Neural crest cell (in vitro differentiated cells): ENCODE measurements around the gene C5orf22. TPM values are rescaled to one million over a fixed set of nuclear protein-coding genes. Genes with fewer than 3 reads are reported as not detected.

ENCODE experiments used
- DNase-seq: peaks from one replicate; pipeline ENCODE4 v3.0.0; 2021; ENCODE audit warnings: low read depth, mixed read lengths, low spot score
- H3K27ac Mint-ChIP-seq: one replicate; pipeline ENCODE4 v1.8.0; 2021; ENCODE audit warnings: mild to moderate bottlenecking, mixed read lengths; ENCODE audit not compliant: unreplicated experiment
- H3K27me3 Mint-ChIP-seq: 2 replicates; pipeline ENCODE4 v1.8.0; 2021; ENCODE audit warnings: low read depth, mild to moderate bottlenecking, mixed read lengths
- H3K36me3 Mint-ChIP-seq: 2 replicates; pipeline ENCODE4 v1.8.0; 2021; ENCODE audit warnings: low read depth, mild to moderate bottlenecking, mixed read lengths
- H3K4me1 Mint-ChIP-seq: 2 replicates; pipeline ENCODE4 v1.8.0; 2021; ENCODE audit warnings: mixed read lengths
- H3K4me3 Mint-ChIP-seq: one replicate; pipeline ENCODE4 v1.8.0; 2021; ENCODE audit warnings: mild to moderate bottlenecking, mixed read lengths
- H3K9me3 Mint-ChIP-seq: 2 replicates; pipeline ENCODE4 v1.8.0; 2021; ENCODE audit warnings: mixed read lengths
- total RNA-seq: library from RNA; stranded (reverse); gene quantifications from 2 replicates; pipeline ENCODE4 v1.2.1, GENCODE V29; 2021
- TF ChIP-seq, protein P1 (sequence below): fragments of 200-600 bp; sonication (generic); conservative IDR thresholded peaks from 2 replicates; pipeline ENCODE4 v1.5.0; 2021; ENCODE audit warnings: antibody characterized with exemption, mild to moderate bottlenecking

The C5orf22 gene
- total RNA-seq, 1 donor from 2014 or later: 33.5 TPM

DNA sequence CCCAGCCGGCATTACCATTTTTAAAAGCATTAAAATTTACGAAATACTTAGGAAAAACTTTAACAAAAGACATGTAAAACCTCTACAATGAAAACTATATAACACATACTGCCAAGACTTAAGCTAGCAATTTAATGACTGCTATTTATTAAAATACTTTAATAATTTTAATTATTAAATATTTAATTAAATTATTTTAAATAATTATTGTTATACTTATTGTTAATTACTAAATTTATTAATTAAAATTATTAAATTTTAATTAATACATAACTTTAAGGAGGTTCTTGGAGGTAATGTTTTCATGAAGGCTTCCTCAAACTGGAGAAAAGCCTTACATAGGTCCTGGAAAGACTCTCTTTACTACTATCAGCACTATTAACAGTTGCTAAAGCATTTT is 47.5 kb downstream of the C5orf22 start:
- Mint-ChIP-seq H3K27me3 (peaks cover 31% of the 10 kb centered on the region), H3K4me1 (no peaks in the 10 kb centered on the region), H3K27ac (no peak overlapping the region), H3K4me3 (no peak overlapping the region), H3K36me3 (no peaks in the 10 kb centered on the region), H3K9me3 (no peaks in the 10 kb centered on the region)
- DNase-seq: no peak
- TF ChIP-seq, protein P1, sequence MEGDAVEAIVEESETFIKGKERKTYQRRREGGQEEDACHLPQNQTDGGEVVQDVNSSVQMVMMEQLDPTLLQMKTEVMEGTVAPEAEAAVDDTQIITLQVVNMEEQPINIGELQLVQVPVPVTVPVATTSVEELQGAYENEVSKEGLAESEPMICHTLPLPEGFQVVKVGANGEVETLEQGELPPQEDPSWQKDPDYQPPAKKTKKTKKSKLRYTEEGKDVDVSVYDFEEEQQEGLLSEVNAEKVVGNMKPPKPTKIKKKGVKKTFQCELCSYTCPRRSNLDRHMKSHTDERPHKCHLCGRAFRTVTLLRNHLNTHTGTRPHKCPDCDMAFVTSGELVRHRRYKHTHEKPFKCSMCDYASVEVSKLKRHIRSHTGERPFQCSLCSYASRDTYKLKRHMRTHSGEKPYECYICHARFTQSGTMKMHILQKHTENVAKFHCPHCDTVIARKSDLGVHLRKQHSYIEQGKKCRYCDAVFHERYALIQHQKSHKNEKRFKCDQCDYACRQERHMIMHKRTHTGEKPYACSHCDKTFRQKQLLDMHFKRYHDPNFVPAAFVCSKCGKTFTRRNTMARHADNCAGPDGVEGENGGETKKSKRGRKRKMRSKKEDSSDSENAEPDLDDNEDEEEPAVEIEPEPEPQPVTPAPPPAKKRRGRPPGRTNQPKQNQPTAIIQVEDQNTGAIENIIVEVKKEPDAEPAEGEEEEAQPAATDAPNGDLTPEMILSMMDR: no peak

DNA sequence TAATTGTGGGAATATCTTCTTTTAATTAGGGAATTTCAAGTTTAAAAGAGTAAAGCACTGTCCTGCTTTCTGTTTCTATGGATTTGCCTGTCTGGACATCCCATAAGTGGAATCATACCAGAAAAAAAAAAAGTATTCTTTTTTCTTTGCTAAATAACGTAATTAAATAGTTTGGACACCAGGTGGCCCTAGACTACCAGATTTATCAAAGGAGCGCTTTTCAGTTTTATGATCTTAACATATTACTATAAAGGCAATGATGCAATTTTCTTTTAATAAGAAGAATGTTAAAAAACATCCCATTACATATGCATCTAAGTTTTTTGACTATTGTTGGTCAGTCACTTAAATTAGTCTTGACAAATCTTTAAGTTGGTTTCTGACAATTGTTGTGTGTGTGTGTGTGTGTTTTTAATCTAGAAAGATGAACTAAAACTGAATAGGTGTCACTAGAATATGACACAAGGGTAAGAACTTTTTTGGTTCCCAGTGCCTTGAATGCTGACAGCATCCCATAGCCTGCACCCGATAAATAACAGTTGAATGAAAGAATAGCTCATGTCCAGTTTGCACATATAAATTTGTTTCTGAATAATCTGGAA is 49.5 kb downstream of the C5orf22 start:
- no peaks in the 10 kb centered on the region for H3K4me1 Mint-ChIP-seq
- H3K36me3 Mint-ChIP-seq: no peaks in the 10 kb centered on the region
- no peaks in the 10 kb centered on the region for H3K9me3 Mint-ChIP-seq
- TF ChIP-seq, protein P1: peak; percentile 80
- no peak for DNase-seq
- no peak overlapping the region for H3K4me3 Mint-ChIP-seq
- no peak overlapping the region for H3K27ac Mint-ChIP-seq
- H3K27me3 Mint-ChIP-seq: peaks cover 22% of the 10 kb centered on the region

DNA sequence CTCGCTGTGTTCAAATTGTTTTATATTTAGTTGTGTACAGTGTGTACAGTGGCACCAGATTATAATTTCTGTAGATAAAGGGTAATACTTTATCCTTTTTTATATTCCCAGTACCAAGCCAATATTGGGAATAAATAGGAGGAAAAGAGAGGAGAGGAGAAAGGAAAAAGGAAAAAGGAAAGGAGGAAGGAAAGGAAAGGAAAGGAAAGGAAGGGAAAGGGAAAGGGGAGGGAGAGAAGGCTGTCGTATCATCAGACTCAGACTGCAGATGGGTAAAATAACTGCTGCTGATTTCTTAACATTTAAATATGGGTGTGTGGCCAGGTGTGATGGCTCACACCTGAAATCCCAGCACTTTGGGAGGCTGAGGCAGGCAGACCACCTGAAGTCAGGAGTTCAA is 51.0 kb downstream of the C5orf22 start:
- H3K36me3 Mint-ChIP-seq: no peaks in the 10 kb centered on the region
- TF ChIP-seq, protein P1: no peak
- no peak overlapping the region for H3K4me3 Mint-ChIP-seq
- no peaks in the 10 kb centered on the region for H3K9me3 Mint-ChIP-seq
- peaks cover 19% of the 10 kb centered on the region for H3K27me3 Mint-ChIP-seq
- no peak overlapping the region for H3K27ac Mint-ChIP-seq
- DNase-seq: no peak
- no peaks in the 10 kb centered on the region for H3K4me1 Mint-ChIP-seq

DNA sequence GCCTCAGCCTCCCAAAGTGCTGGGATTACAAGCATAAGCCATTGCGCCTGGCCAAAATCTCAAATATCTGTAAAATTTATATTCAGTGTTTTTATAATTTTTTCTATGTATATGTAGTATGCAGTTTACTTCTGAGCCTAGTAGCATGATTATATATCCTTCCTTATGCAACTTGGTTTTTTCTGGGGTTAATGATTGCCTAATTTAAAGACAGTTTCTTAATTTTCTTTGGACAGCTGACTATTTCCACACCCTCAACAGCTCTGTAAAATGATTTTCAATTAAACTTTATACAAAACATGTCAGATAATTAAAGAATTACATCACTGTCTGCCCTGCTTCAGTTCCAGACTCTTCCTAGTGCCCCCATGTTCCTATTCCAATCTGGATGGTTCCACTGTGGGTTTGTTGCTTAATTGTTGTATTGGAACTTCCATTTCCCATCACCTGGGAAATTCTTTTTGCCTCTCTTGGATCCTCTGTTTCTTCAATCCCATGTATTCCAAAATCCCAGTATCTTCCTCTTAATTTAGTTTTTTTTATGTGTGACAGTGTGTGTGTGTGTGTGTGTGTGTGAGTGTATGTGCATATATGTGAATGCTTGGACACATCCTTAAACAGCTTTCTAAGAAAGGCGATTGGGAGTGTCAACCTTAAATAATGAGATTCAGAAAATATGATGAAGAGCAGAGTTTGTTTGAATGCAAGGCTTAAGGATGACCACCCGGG is 53.2 kb downstream of the C5orf22 start:
- H3K27ac Mint-ChIP-seq: no peak overlapping the region
- H3K9me3 Mint-ChIP-seq: no peaks in the 10 kb centered on the region
- TF ChIP-seq, protein P1: no peak
- H3K4me3 Mint-ChIP-seq: no peak overlapping the region
- peaks cover 13% of the 10 kb centered on the region for H3K27me3 Mint-ChIP-seq
- no peaks in the 10 kb centered on the region for H3K36me3 Mint-ChIP-seq
- no peaks in the 10 kb centered on the region for H3K4me1 Mint-ChIP-seq
- DNase-seq: no peak

DNA sequence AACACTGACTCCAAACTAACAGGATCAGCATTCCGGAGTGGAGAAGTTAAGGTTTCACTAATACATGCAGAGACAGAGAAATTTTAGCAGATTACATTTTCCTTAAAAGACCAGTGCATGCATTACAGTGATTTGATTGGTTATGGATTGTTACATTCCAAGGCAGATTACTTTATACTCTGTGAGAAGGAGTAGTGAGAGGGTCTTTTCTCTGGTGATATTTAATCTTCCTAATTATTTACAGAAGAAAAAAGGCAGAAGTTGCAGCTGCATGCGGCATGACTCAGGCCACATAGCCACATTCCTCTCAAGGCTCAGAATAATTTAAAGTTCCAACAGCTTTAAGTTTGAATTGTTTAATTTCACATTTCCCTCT is 53.8 kb downstream of the C5orf22 start:
- no peak for DNase-seq
- Mint-ChIP-seq H3K27me3 (peaks cover 13% of the 10 kb centered on the region), H3K36me3 (no peaks in the 10 kb centered on the region), H3K9me3 (no peaks in the 10 kb centered on the region), H3K27ac (no peak overlapping the region), H3K4me1 (no peaks in the 10 kb centered on the region), H3K4me3 (no peak overlapping the region)
- TF ChIP-seq, protein P1: no peak
